GM12891 (cell line): ENCODE data around the gene PAQR5.

Source experiments
- PAX5 ChIP-seq: IDR thresholded peaks from 2 replicates; pipeline ENCODE4 v1.6.1; 2011; ENCODE audit warnings: low read length, moderate library complexity, mild to moderate bottlenecking; ENCODE audit not compliant: insufficient read depth, severe bottlenecking
- POLR2A ChIP-seq: IDR thresholded peaks from 2 replicates; pipeline ENCODE4 v1.6.1; 2011; ENCODE audit warnings: low read depth, low read length, control low read depth
- POLR2AphosphoS5 ChIP-seq: IDR thresholded peaks from 2 replicates; pipeline ENCODE4 v1.6.1; 2011; ENCODE audit warnings: low read depth, low read length, control low read depth
- SPI1 ChIP-seq: IDR thresholded peaks from 2 replicates; pipeline ENCODE4 v1.6.1; 2011; ENCODE audit warnings: low read depth, low read length, control low read depth
- TAF1 ChIP-seq: IDR thresholded peaks from 2 replicates; pipeline ENCODE4 v1.6.1; 2011; ENCODE audit warnings: low read depth, low read length, control low read depth

DNA sequence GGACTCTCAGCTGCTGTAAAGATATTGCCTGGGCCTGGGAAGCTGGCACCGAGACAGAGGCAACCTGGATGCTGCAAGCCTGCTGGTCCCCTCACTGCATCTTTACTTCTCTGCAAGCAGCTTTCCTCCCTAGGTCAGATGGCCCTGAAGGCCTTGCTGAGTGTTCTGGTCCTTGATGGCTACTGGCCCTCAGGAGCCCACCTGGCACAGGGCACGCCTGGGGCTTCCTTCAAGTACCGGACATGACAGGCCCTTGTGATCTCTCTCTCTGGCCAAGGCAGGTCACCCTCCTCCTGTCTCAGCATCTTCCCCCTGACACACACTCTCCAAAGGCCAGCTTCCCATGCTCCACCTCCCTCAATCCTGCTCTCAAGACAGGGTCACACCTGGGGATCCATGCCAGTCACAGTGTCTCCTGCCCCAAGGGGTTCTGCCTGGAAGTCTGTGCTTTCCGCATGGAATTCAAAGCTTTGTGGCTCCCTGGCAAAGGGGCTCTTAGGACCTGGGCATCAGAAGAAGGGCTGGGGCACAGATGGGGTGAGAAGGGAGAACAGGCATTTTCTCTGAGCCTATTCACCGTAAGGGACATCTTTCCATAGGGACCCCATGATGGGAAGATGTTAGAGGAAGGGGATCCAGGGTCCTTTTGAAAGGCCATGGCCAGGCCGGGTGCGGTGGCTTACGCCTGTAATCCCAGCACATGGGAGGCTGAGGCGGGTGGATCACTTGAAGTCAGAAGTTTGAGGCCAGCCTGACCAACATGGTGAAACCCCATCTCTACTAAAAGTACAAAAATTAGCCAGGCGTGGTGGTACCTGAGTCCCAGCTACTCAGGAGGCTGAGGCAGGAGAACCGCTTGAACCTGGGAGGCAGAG lies 4.7 kb upstream of the PAQR5 start:
- TF ChIP-seq POLR2A, result no peak
- no peak for TF ChIP-seq POLR2AphosphoS5
- TF ChIP-seq TAF1, result no peak
- TF ChIP-seq SPI1, result no peak
- no peak for TF ChIP-seq PAX5
